A549 (cell line): Measurements from ENCODE around the gene HINT2. TPM values are rescaled to one million over a fixed set of nuclear protein-coding genes. Genes with fewer than 3 reads are reported as not detected.

Source experiments
- ATAC-seq, 2 experiments: fragments of 200-7000 bp in 1 of 2; fragments of >200 bp in 1 of 2; cut with Nextera tagmentation in 1 of 2; cut with Tn5 transposase in 1 of 2; 3 replicates each; pipeline versions ENCODE4 v1.8.0 to v1.9.1; 2018 to 2020; ENCODE audit warnings: mild to moderate bottlenecking in 1 of 2, moderate library complexity in 1 of 2
- CTCF ChIA-PET: fragments of 300-600 bp; sonication (Branson Sonifier 250); formaldehyde crosslinking; extraction: SDS; loops from one replicate; lab custom pipeline; 2021; ENCODE audit warnings: antibody characterized with exemption, inconsistent platforms; lab: Yijun Ruan, JAX
- POLR2A ChIA-PET: fragments of 350-600 bp; formaldehyde crosslinking; extraction: SDS; loops from one replicate; lab custom pipeline; 2021; ENCODE audit warnings: antibody characterized with exemption, inconsistent platforms; lab: Yijun Ruan, JAX
- DNase-seq, 2 experiments: peaks; one replicate each; pipeline versions ENCODE4 v3.0.0 to v3.0.0-alpha.2; 2011 to 2016; ENCODE audit warnings: low read depth in 1 of 2, low spot score in 1 of 2
- FAIRE-seq: peaks from 2 replicates; lab custom pipeline; 2011; peaks lifted over from hg19 to GRCh38; lab: Jason Lieb, UNC
- H3K27ac ChIP-seq, 2 experiments: fragments of >200 bp; sonication (Bioruptor Twin); formaldehyde crosslinking; 3 replicates each; pipeline ENCODE4 v1.5.1; 2016 to 2017
- H3K4me1 ChIP-seq: fragments of >200 bp; sonication (Bioruptor Twin); formaldehyde crosslinking; 3 replicates; pipeline ENCODE4 v1.6.1; 2016
- H3K4me2 ChIP-seq: fragments of >200 bp; sonication (Bioruptor Twin); formaldehyde crosslinking; 3 replicates; pipeline ENCODE4 v1.6.1; 2016
- H3K4me3 ChIP-seq: fragments of >200 bp; sonication (Bioruptor Twin); formaldehyde crosslinking; 3 replicates; pipeline ENCODE4 v1.5.1; 2016
- H3K9me3 ChIP-seq: fragments of >200 bp; sonication (Bioruptor Twin); formaldehyde crosslinking; 3 replicates; pipeline ENCODE4 v1.6.1; 2016
- BCL3 ChIP-seq: fragments of >200 bp; sonication (Bioruptor Twin); formaldehyde crosslinking; IDR thresholded peaks from 3 replicates; pipeline ENCODE4 v1.6.1; 2016
- BHLHE40 ChIP-seq: IDR thresholded peaks from 2 replicates; pipeline ENCODE4 v1.6.1; 2012; ENCODE audit warnings: low read depth, low read length, inconsistent platforms
- EHMT2 ChIP-seq: fragments of 200-600 bp; sonication (generic); IDR thresholded peaks from 2 replicates; pipeline ENCODE4 v1.6.1; 2016; ENCODE audit warnings: antibody characterized with exemption, low read depth, mild to moderate bottlenecking, moderate library complexity
- EP300 ChIP-seq, 2 experiments: fragments of >200 bp; sonication (Bioruptor Twin); formaldehyde crosslinking; IDR thresholded peaks; 2 replicates in 1 of 2; 3 replicates in 1 of 2; pipeline ENCODE4 v1.6.1; 2016 to 2017
- ESRRA ChIP-seq: fragments of 150-350 bp; IDR thresholded peaks from 2 replicates; pipeline ENCODE4 v1.6.1; 2014; ENCODE audit warnings: mild to moderate bottlenecking, low read length, borderline replicate concordance
- FOSB ChIP-seq: fragments of 250-450 bp; sonication (Bioruptor Pico); IDR thresholded peaks from 2 replicates; pipeline ENCODE4 v1.5.0; 2020; ENCODE audit warnings: mild to moderate bottlenecking, moderate library complexity
- FOXS1 ChIP-seq: fragments of 250-450 bp; sonication (Bioruptor Pico); IDR thresholded peaks from 2 replicates; pipeline ENCODE4 v1.5.0; 2020; ENCODE audit warnings: mild to moderate bottlenecking, moderate library complexity
- HOXA7 ChIP-seq: fragments of 250-450 bp; sonication (Bioruptor Pico); IDR thresholded peaks from 2 replicates; pipeline ENCODE4 v1.5.0; 2020; ENCODE audit warnings: mild to moderate bottlenecking, moderate library complexity
- JUN ChIP-seq, 2 experiments: fragments of >200 bp; sonication (Bioruptor Twin); formaldehyde crosslinking; IDR thresholded peaks; 2 replicates in 1 of 2; 3 replicates in 1 of 2; pipeline ENCODE4 v1.6.1; 2016 to 2017
- JUNB ChIP-seq: fragments of >200 bp; sonication (Bioruptor Twin); formaldehyde crosslinking; IDR thresholded peaks from 2 replicates; pipeline ENCODE4 v1.6.1; 2016
- MAFK ChIP-seq: fragments of 450-650 bp; IDR thresholded peaks from 2 replicates; pipeline ENCODE4 v1.6.1; 2014; ENCODE audit not compliant: partially characterized antibody
- MAX ChIP-seq: IDR thresholded peaks from 2 replicates; pipeline ENCODE4 v1.6.1; 2012
- NFE2L2 ChIP-seq: fragments of 150-350 bp; conservative IDR thresholded peaks from 2 replicates; pipeline ENCODE4 v1.6.1; 2014; ENCODE audit warnings: low read length
- NPAS2 ChIP-seq: fragments of 250-450 bp; sonication (Bioruptor Pico); IDR thresholded peaks from 2 replicates; pipeline ENCODE4 v1.8.0; 2022; ENCODE audit warnings: mild to moderate bottlenecking, moderate library complexity, borderline replicate concordance
- NR3C1 ChIP-seq: fragments of >200 bp; sonication (Bioruptor Twin); formaldehyde crosslinking; IDR thresholded peaks from 3 replicates; pipeline ENCODE4 v1.6.1; 2017
- PBX3 ChIP-seq: IDR thresholded peaks from 2 replicates; pipeline ENCODE4 v1.6.1; 2012
- POLR2A ChIP-seq: IDR thresholded peaks from 2 replicates; pipeline ENCODE4 v1.6.1; 2012; ENCODE audit warnings: mild to moderate bottlenecking, low read length
- POLR2AphosphoS2 ChIP-seq: conservative IDR thresholded peaks from 2 replicates; pipeline ENCODE4 v1.6.1; 2012; ENCODE audit warnings: low read length, improper control_type of control experiment, inconsistent platforms
- RARB ChIP-seq: fragments of 250-450 bp; sonication (Bioruptor Pico); IDR thresholded peaks from 2 replicates; pipeline ENCODE4 v1.8.0; 2021; ENCODE audit warnings: mild to moderate bottlenecking, moderate library complexity
- SREBF2 ChIP-seq: fragments of 450-650 bp; IDR thresholded peaks from 2 replicates; pipeline ENCODE4 v1.6.1; 2014; ENCODE audit warnings: mild to moderate bottlenecking, moderate library complexity
- TP53 ChIP-seq: fragments of 250-450 bp; sonication (Bioruptor Pico); IDR thresholded peaks from 2 replicates; pipeline ENCODE4 v1.5.0; 2021; ENCODE audit warnings: mild to moderate bottlenecking, moderate library complexity
- ZFP36 ChIP-seq: fragments of 450-650 bp; IDR thresholded peaks from 2 replicates; pipeline ENCODE4 v1.6.1; 2014; ENCODE audit warnings: borderline replicate concordance; ENCODE audit not compliant: partially characterized antibody
- ZSCAN20 ChIP-seq: fragments of 250-450 bp; sonication (Bioruptor Pico); IDR thresholded peaks from 2 replicates; pipeline ENCODE4 v1.8.0; 2022; ENCODE audit warnings: mild to moderate bottlenecking, moderate library complexity
- WGBS: methylation state at CpG from one replicate; pipeline ENCODE4 v1.1.6; 2017; ENCODE audit errors: missing lambda C conversion rate; 5-methylcytosine and 5-hydroxymethylcytosine counted together
- polyA plus RNA-seq, 4 experiments: library from polyadenylated mRNA; depleted of rRNA in 3 of 4; stranded (reverse); fragments of >200 nt; fragmentation: RNase III in 1 of 4; extraction: RNeasy Plus Mini Kit Qiagen cat#74134 plus additional on column Dnase treatment in 1 of 4; gene quantifications; 2 replicates in 3 of 4; 3 replicates in 1 of 4; pipeline ENCODE4 v1.2.3, GENCODE V29; 2011 to 2017
- TF ChIP-seq, protein P1 (sequence below): fragments of 150-350 bp; IDR thresholded peaks from 2 replicates; pipeline ENCODE4 v1.6.1; 2014; ENCODE audit warnings: low read depth, mild to moderate bottlenecking, low read length
- TF ChIP-seq, protein P2 (sequence below): fragments of 450-650 bp; IDR thresholded peaks from 2 replicates; pipeline ENCODE4 v1.6.1; 2014; ENCODE audit warnings: antibody characterized with exemption
- TF ChIP-seq, protein P3 (sequence below): fragments of 250-450 bp; sonication (Bioruptor Pico); IDR thresholded peaks from 2 replicates; pipeline ENCODE4 v1.5.0; 2020; ENCODE audit warnings: low read depth, mild to moderate bottlenecking, moderate library complexity

HINT2 gene
- polyA plus RNA-seq, 2 of the 4 experiments (the other 2 are of a cell fraction), result 46.9 to 69.2 TPM

DNA sequence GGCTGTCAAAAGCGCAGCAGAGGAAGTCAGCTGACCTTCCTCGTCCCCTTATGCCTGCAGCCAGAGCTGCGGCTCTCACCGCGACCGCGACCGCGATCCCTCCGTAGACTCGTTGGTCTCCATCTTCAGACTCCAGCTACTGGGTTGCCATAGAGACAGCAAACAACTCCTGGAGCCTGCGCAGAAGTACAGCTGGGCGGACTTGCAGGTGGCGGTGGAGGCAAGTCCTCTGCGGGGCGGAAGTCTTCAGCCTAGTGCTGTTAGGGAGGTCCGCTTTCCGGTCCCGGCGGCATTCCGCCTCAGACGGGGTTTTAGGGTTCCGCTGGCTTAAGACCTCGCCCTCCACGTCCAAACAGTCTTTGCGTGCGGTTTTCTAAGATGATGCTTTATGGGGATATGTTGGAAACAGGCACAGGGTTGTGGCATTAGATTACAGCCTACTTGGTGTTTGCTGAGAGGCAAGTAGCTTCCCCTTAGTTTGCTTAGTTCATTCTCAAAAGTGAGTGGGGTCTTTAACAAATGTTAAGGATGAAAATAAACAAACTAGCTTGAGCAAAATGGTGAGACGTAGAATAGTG lies 2.7 kb downstream of the HINT2 start, which contains the start of gene SPAG8:
TSS of gene SPAG8 (minus strand) at position 238 of the 578 bp plus-strand sequence. CDS start at position 123, 115 bp downstream.
- TF ChIP-seq BCL3 (peak; percentile 53; the same call in 1 of the 3 replicates), EP300 (IDR thresholded peaks at IDR 0.05) (no peak), NFE2L2 (no peak), RARB (CRISPR knock-in tag) (no peak), ZSCAN20 (CRISPR knock-in tag) (no peak), ESRRA (no peak), POLR2AphosphoS2 (no peak), POLR2A (peak; percentile 51), MAX (peak; percentile 53; the same call in 1 of the 2 replicates), JUN (IDR thresholded peaks at IDR 0.05) (peak in 1 of 2 experiments; percentile 69; a peak in 2 of 5 replicates), FOXS1 (CRISPR knock-in tag) (no peak), FOSB (CRISPR knock-in tag) (no peak), TP53 (CRISPR knock-in tag) (no peak), MAFK (no peak), EHMT2 (no peak), ZFP36 (no peak), PBX3 (no peak), NPAS2 (CRISPR knock-in tag) (no peak), NR3C1 (no peak), HOXA7 (CRISPR knock-in tag) (no peak), SREBF2 (no peak), BHLHE40 (no peak), JUNB (no peak)
- TF ChIP-seq, protein P1, sequence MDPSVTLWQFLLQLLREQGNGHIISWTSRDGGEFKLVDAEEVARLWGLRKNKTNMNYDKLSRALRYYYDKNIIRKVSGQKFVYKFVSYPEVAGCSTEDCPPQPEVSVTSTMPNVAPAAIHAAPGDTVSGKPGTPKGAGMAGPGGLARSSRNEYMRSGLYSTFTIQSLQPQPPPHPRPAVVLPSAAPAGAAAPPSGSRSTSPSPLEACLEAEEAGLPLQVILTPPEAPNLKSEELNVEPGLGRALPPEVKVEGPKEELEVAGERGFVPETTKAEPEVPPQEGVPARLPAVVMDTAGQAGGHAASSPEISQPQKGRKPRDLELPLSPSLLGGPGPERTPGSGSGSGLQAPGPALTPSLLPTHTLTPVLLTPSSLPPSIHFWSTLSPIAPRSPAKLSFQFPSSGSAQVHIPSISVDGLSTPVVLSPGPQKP, result no peak
- TF ChIP-seq, protein P2, sequence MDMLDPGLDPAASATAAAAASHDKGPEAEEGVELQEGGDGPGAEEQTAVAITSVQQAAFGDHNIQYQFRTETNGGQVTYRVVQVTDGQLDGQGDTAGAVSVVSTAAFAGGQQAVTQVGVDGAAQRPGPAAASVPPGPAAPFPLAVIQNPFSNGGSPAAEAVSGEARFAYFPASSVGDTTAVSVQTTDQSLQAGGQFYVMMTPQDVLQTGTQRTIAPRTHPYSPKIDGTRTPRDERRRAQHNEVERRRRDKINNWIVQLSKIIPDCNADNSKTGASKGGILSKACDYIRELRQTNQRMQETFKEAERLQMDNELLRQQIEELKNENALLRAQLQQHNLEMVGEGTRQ, result peak; percentile 39; the same call in 1 of the 2 replicates
- TF ChIP-seq, protein P3, sequence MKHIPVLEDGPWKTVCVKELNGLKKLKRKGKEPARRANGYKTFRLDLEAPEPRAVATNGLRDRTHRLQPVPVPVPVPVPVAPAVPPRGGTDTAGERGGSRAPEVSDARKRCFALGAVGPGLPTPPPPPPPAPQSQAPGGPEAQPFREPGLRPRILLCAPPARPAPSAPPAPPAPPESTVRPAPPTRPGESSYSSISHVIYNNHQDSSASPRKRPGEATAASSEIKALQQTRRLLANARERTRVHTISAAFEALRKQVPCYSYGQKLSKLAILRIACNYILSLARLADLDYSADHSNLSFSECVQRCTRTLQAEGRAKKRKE (CRISPR knock-in tag), result no peak
- TF ChIP-seq, all 56 proteins: peak for 5
- peak within 1 kb of the TSS; percentile 87 for H3K4me2 ChIP-seq
- DNase-seq (peak; percentile 96 to 98), FAIRE-seq (peak; percentile 92), ATAC-seq (peak; percentile 58 to 71)
- WGBS, result 5% methylated on average over 28 of the region's 28 CpGs
- CTCF ChIA-PET, result interaction anchor here (0.9 to 7.2 kb wide), 13 partner anchors 8 to 355 kb away, joined by 3 to 68 read pairs (median 14); partner anchors contain the start of genes CCDC107, FAM221B, NPR2 and RMRP
- peak within 1 kb of the TSS; percentile 30 for H3K4me3 ChIP-seq
- H3K4me1 ChIP-seq, result peaks cover 21% of the 10 kb centered on the region
- H3K27ac ChIP-seq, result peak within 1 kb of the TSS; percentile 68 to 84
- POLR2A ChIA-PET, result interaction anchor here (0.8 to 1.0 kb wide), 2 partner anchors 55 to 122 kb away, joined by 3 read pairs; no protein-coding TSS in a partner anchor
- no peaks in the 10 kb centered on the region for H3K9me3 ChIP-seq
